ENCODE results near the gene TMEM182.

- TF ChIP-seq, protein P1, sequence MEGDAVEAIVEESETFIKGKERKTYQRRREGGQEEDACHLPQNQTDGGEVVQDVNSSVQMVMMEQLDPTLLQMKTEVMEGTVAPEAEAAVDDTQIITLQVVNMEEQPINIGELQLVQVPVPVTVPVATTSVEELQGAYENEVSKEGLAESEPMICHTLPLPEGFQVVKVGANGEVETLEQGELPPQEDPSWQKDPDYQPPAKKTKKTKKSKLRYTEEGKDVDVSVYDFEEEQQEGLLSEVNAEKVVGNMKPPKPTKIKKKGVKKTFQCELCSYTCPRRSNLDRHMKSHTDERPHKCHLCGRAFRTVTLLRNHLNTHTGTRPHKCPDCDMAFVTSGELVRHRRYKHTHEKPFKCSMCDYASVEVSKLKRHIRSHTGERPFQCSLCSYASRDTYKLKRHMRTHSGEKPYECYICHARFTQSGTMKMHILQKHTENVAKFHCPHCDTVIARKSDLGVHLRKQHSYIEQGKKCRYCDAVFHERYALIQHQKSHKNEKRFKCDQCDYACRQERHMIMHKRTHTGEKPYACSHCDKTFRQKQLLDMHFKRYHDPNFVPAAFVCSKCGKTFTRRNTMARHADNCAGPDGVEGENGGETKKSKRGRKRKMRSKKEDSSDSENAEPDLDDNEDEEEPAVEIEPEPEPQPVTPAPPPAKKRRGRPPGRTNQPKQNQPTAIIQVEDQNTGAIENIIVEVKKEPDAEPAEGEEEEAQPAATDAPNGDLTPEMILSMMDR (IDR thresholded peaks at IDR 0.05): no peak
- no peak for TF ChIP-seq POLR2A (IDR thresholded peaks at IDR 0.05)
These were observed 35.4 kb upstream of the TMEM182 start for GRCh38 chr2:102726128-102727087.
